Embryonic facial prominence (tissue), 1 donor: ENCODE measurements around the gene PARVA.

Source experiments
- DNase-seq: peaks from one replicate; pipeline ENCODE4 v3.0.0-alpha.2; 2016; ENCODE audit errors: extremely low spot score

The PARVA gene

GRCh38 chr11:12376259-12377081 is 901 bp upstream of the PARVA start:
- DNase-seq: no peak

GRCh38 chr11:12377824-12378593 is 638 bp downstream of the PARVA start:
- DNase-seq: peak; percentile 52

- DNase-seq: no peak
Measured at GRCh38 chr11:12380565-12381325, 3.4 kb downstream of the PARVA start.

- no peak for DNase-seq
Measured at GRCh38 chr11:12381875-12382274, 4.5 kb downstream of the PARVA start.

GRCh38 chr11:12382451-12382850 is 5.1 kb downstream of the PARVA start:
- DNase-seq: no peak

- no peak for DNase-seq
Measured at GRCh38 chr11:12386309-12386708, 8.9 kb downstream of the PARVA start.

- no peak for DNase-seq
Measured at GRCh38 chr11:12386745-12387144, 9.4 kb downstream of the PARVA start.

- no peak for DNase-seq
Measured at GRCh38 chr11:12388173-12388572, 10.8 kb downstream of the PARVA start.

- no peak for DNase-seq
Measured at GRCh38 chr11:12388939-12389670, 11.7 kb downstream of the PARVA start.

GRCh38 chr11:12389676-12390657 is 12.6 kb downstream of the PARVA start:
- no peak for DNase-seq

- DNase-seq: no peak
Measured at GRCh38 chr11:12390687-12391110, 13.3 kb downstream of the PARVA start.

- no peak for DNase-seq
Measured at GRCh38 chr11:12392672-12393071, 15.3 kb downstream of the PARVA start.

GRCh38 chr11:12393691-12394090 is 16.3 kb downstream of the PARVA start:
- DNase-seq: no peak

GRCh38 chr11:12394601-12395000 is 17.2 kb downstream of the PARVA start:
- no peak for DNase-seq

GRCh38 chr11:12395333-12395732 is 18.0 kb downstream of the PARVA start:
- no peak for DNase-seq

GRCh38 chr11:12397931-12398334 is 20.6 kb downstream of the PARVA start:
- no peak for DNase-seq

- no peak for DNase-seq
Measured at GRCh38 chr11:12399355-12399754, 22.0 kb downstream of the PARVA start.

- no peak for DNase-seq
Measured at GRCh38 chr11:12402025-12402424, 24.7 kb downstream of the PARVA start.

GRCh38 chr11:12402691-12403120 is 25.3 kb downstream of the PARVA start:
- no peak for DNase-seq
